NCI-H1105 treated with DMSO at 0.1 percent for 48 hours (cell line): Measurements from ENCODE around the gene EYA2.

Experiments
- DNase-seq: peaks from one replicate; lab custom pipeline; 2025; lab: John Stamatoyannopoulos, UW

Gene EYA2

GRCh38 chr20:47227119-47227518 is 332.5 kb downstream of the EYA2 start:
- no peak for DNase-seq

- DNase-seq: no peak
Measured at GRCh38 chr20:47227576-47227975, 332.9 kb downstream of the EYA2 start.

- no peak for DNase-seq
Measured at GRCh38 chr20:47228654-47229053, 334.0 kb downstream of the EYA2 start.

- no peak for DNase-seq
Measured at GRCh38 chr20:47230811-47231256, 336.2 kb downstream of the EYA2 start.

GRCh38 chr20:47231382-47232039 is 336.9 kb downstream of the EYA2 start:
- DNase-seq: no peak

- DNase-seq: no peak
Measured at GRCh38 chr20:47232518-47232917, 337.9 kb downstream of the EYA2 start.

GRCh38 chr20:47233333-47234188 is 338.9 kb downstream of the EYA2 start:
- DNase-seq: no peak

- DNase-seq: no peak
Measured at GRCh38 chr20:47235111-47235510, 340.5 kb downstream of the EYA2 start.

- DNase-seq: no peak
Measured at GRCh38 chr20:47235853-47236638, 341.4 kb downstream of the EYA2 start.

- DNase-seq: no peak
Measured at GRCh38 chr20:47236639-47236900, 341.9 kb downstream of the EYA2 start.

- DNase-seq: no peak
Measured at GRCh38 chr20:47237715-47238114, 343.1 kb downstream of the EYA2 start.
